ENCODE data around the gene VPS29. TPM values are rescaled to one million over a fixed set of nuclear protein-coding genes. Genes with fewer than 3 reads are reported as not detected.
"Not testable (repeated sequence)": the region's sequence is repeated elsewhere in the genome, so short reads cannot be mapped to it uniquely, and the experiment has no call there.

Gene VPS29
- total RNA-seq, 4 donors from 2014 or later = 82.5 to 195 (median 100) TPM

DNA sequence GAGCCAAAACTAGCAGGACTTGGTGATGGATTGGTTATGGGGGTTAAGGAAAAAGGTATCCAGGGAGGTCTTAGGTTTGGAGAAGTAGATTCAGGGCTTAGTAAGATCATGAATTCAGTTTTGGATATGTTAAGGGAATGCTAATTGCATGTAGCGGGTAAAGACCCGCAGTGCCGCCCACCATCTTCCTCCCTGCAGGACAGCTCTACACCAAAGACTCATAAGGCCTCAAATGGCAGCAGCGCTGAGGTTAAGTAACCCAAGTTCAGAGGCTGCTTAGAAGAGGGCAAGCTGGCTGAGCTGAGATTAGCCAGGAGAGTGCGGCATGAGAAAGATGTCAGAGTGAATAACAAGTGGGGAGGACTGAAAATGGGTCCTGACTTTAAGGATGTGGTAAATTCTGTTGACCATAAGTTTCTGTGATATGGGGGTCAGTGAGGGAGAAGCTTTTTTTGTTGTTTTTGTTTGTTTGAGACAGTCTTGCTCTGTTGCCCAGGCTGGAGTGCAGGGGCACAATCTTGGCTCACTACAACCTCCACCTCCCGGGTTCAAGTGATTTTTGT, 26.4 kb upstream of the VPS29 start:
- no peak overlapping the region for H3K27ac ChIP-seq
- DNase-seq = no peak
- H3K4me1 ChIP-seq = no peaks in the 10 kb centered on the region
- TF ChIP-seq POLR2A (IDR thresholded peaks at IDR 0.05) (no peak), CTCF (IDR thresholded peaks at IDR 0.05) (no peak)
- no peaks in the 10 kb centered on the region for H3K36me3 ChIP-seq
- no peak overlapping the region for H3K4me3 ChIP-seq
- no peaks in the 10 kb centered on the region for H3K9me3 ChIP-seq
- intact Hi-C loops (cut with DNase I; ENCODE audit: low total_unique reads) = no loop called here
- H3K27me3 ChIP-seq = no peaks in the 10 kb centered on the region

GRCh38 chr12:110520876-110521712, 19.2 kb upstream of the VPS29 start:
- H3K27ac ChIP-seq; H3K27me3 ChIP-seq; intact Hi-C loops (cut with DNase I; ENCODE audit: low total_unique reads); H3K4me3 ChIP-seq; H3K9me3 ChIP-seq; H3K36me3 ChIP-seq; H3K4me1 ChIP-seq; DNase-seq: not testable (repeated sequence)

GRCh38 chr12:110518014-110518413, 16.1 kb upstream of the VPS29 start:
- DNase-seq; H3K27me3 ChIP-seq; H3K4me3 ChIP-seq; H3K27ac ChIP-seq; H3K36me3 ChIP-seq; H3K9me3 ChIP-seq; intact Hi-C loops (cut with DNase I; ENCODE audit: low total_unique reads); H3K4me1 ChIP-seq: not testable (repeated sequence)

DNA sequence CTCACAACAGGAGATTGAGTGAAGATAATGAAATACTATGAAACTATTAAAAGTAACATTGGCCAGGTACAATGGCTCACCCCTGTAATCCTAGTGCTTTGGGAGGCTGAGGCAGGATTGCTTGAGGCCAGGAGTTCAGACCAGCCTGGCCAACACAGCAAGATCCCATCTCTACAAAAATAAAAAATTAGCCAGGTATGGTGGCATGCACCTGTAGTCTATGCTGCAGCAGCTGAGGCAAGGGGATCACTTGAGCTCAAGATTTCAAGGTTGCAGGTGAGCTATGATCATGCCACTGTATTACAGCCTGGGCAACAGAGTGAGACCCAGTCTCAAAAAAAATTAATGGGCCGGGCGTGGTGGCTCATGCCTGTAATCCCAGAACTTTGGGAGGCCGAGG, 15.1 kb upstream of the VPS29 start:
- Histone ChIP-seq H3K4me1 (no peaks in the 10 kb centered on the region), H3K4me3 (no peak overlapping the region), H3K27ac (no peak overlapping the region), H3K36me3 (no peaks in the 10 kb centered on the region), H3K9me3 (no peaks in the 10 kb centered on the region), H3K27me3 (no peaks in the 10 kb centered on the region)
- TF ChIP-seq POLR2A (IDR thresholded peaks at IDR 0.05) (no peak), CTCF (IDR thresholded peaks at IDR 0.05) (no peak)
- intact Hi-C loops (cut with DNase I; ENCODE audit: low total_unique reads) = no loop called here
- DNase-seq = no peak

DNA sequence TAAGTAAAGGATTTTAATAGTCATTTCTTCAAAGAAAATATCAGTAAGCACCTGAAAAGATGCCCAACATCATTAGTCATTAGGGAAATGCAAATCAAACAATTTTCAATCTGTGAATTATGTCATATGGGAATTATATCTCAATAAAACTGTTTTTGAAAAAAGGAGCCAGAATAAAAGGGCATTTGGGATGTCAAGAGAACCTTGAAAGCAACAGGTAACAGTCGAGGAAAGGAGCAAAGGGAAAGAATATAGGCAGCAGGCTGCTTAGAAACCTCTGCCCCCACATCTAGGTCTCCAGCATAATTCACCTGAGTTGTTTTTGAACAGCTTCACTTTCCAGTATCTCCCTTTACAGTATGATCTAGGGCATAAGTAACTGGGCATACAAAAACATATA, 12.5 kb upstream of the VPS29 start:
- TF ChIP-seq POLR2A (IDR thresholded peaks at IDR 0.05) (no peak), CTCF (IDR thresholded peaks at IDR 0.05) (no peak)
- no peak overlapping the region for H3K27ac ChIP-seq
- no peaks in the 10 kb centered on the region for H3K4me1 ChIP-seq
- H3K9me3 ChIP-seq = no peaks in the 10 kb centered on the region
- DNase-seq = no peak
- no peak overlapping the region for H3K4me3 ChIP-seq
- H3K27me3 ChIP-seq = no peaks in the 10 kb centered on the region
- intact Hi-C loops (cut with DNase I; ENCODE audit: low total_unique reads) = loop anchor here (5.0 kb wide), 1 partner anchor 88 kb away; no protein-coding TSS in a partner anchor
- no peaks in the 10 kb centered on the region for H3K36me3 ChIP-seq

- Histone ChIP-seq H3K4me1 (no peaks in the 10 kb centered on the region), H3K4me3 (no peak overlapping the region), H3K27me3 (no peaks in the 10 kb centered on the region), H3K27ac (no peak overlapping the region), H3K9me3 (no peaks in the 10 kb centered on the region), H3K36me3 (no peaks in the 10 kb centered on the region)
- intact Hi-C loops (cut with DNase I; ENCODE audit: low total_unique reads) = loop anchor here (5.0 kb wide), 1 partner anchor 88 kb away; no protein-coding TSS in a partner anchor
- TF ChIP-seq POLR2A (IDR thresholded peaks at IDR 0.05) (no peak), CTCF (IDR thresholded peaks at IDR 0.05) (no peak)
- DNase-seq = no peak
Measured at GRCh38 chr12:110513842-110514241, 11.9 kb upstream of the VPS29 start.

All from uterus (tissue), 4 donors.